AG04449 (cell line): Measurements from ENCODE around the gene YDJC.
"Not testable (repeated sequence)": the region's sequence is repeated elsewhere in the genome, so short reads cannot be mapped to it uniquely, and the experiment has no call there.

ENCODE experiments used
- CTCF ChIA-PET: fragments of 350-600 bp; formaldehyde crosslinking; extraction: SDS; loops from one replicate; lab custom pipeline; 2021; ENCODE audit warnings: antibody characterized with exemption; lab: Yijun Ruan, JAX
- POLR2A ChIA-PET: fragments of 400-600, 350-600 bp; formaldehyde crosslinking; extraction: SDS; loops from one replicate; lab custom pipeline; 2020; ENCODE audit warnings: antibody characterized with exemption, inconsistent platforms; lab: Yijun Ruan, JAX
- DNase-seq: peaks from one replicate; pipeline ENCODE4 v3.0.0-alpha.2; 2010; ENCODE audit warnings: low read depth, low spot score
- H3K4me3 ChIP-seq: 2 replicates; pipeline ENCODE4 v1.5.1; 2011; ENCODE audit warnings: low read depth, mild to moderate bottlenecking, control low read depth, low read length
- TF ChIP-seq, protein P1 (sequence below): IDR thresholded peaks from one replicate; pipeline ENCODE4 v1.5.1; 2011; ENCODE audit warnings: mild to moderate bottlenecking, moderate library complexity, low read length, control low read depth, inconsistent platforms; ENCODE audit not compliant: insufficient read depth; ENCODE audit errors: missing control alignments

Gene YDJC

GRCh38 chr22:21639359-21639758 lies 9.5 kb upstream of the YDJC start:
- TF ChIP-seq, protein P1, sequence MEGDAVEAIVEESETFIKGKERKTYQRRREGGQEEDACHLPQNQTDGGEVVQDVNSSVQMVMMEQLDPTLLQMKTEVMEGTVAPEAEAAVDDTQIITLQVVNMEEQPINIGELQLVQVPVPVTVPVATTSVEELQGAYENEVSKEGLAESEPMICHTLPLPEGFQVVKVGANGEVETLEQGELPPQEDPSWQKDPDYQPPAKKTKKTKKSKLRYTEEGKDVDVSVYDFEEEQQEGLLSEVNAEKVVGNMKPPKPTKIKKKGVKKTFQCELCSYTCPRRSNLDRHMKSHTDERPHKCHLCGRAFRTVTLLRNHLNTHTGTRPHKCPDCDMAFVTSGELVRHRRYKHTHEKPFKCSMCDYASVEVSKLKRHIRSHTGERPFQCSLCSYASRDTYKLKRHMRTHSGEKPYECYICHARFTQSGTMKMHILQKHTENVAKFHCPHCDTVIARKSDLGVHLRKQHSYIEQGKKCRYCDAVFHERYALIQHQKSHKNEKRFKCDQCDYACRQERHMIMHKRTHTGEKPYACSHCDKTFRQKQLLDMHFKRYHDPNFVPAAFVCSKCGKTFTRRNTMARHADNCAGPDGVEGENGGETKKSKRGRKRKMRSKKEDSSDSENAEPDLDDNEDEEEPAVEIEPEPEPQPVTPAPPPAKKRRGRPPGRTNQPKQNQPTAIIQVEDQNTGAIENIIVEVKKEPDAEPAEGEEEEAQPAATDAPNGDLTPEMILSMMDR: no peak
- ChIA-PET POLR2A (no interaction called here), CTCF (interaction anchor here (1.1 to 2.5 kb wide), 3 partner anchors 9 to 11 kb away, joined by 4 to 10 read pairs (median 7); partner anchors contain the start of gene YDJC)
- H3K4me3 ChIP-seq: no peak overlapping the region
- DNase-seq: no peak

GRCh38 chr22:21637450-21637849 lies 7.6 kb upstream of the YDJC start:
- H3K4me3 ChIP-seq, DNase-seq, POLR2A ChIA-PET: not testable (repeated sequence)
- CTCF ChIA-PET: interaction anchor here (1.3 to 1.5 kb wide), 2 partner anchors 8 to 10 kb away, joined by 3 to 6 read pairs; no protein-coding TSS in a partner anchor

DNA sequence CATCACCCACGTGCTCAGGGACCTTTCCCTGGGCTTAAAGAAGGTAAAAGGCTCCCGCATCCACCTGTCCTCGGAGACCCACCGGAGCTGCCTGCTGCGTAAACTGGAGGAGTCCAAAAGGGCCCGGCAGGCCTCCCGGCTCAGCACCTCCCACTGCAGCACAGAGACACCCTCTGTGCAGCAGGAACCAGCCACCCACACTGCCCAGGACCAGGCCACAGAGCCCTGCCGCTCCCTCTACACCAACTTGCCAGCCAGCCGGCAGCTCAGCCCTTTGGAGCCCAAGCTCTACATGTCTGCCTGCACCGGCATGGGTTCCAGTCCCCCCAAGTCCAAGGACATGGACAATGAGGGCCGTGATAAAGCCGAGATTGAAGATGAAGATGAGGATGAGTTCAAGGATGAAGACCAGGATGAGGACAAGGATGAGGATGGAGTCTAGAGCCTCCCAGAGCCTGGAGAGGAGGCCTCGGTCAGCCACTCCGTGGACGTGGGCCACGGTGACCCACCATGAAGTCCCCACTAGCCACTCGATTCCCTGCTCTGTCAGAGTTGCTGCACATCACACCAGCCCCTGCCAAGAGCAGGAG lies 6.9 kb upstream of the YDJC start:
- DNase-seq: no peak
- ChIA-PET POLR2A (no interaction called here), CTCF (interaction anchor here (1.3 to 1.5 kb wide), 2 partner anchors 9 to 10 kb away, joined by 3 to 6 read pairs; no protein-coding TSS in a partner anchor)
- TF ChIP-seq, protein P1: no peak
- H3K4me3 ChIP-seq: no peak overlapping the region

DNA sequence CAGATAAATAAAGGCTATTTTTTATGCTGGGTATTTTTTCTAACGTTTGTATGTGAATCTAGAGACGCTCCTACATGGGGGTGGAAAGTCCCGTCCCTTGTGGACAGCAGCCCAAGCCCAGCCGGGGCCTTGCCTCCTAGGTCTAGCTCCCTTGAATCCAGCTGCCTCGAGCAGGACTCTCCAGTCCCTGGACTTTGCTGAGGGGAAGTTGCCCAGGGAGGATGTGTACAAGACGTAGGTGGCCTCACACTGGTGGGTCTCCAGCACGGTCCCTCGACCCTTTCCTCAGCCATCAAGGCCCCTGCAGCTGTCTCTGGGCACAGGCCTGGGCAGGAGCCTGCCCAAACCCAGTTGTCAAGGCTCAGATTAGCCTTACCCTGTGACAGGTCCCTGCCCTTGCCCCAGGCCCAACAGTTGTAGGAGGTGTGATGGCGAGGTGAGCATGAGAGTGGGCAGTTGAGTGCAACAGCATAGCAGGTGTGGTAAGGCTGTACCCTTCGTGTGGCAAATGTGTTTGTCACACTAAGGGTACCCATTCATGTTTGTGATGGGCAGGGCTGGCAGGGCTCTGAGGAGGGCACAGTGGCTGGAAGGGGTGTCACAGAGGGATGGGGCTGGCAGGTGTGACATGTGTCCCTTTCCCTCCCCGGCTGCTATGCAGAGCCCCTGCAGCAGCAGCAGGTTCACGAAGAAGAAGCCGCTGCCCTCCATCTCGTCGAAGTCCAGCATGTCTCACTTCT lies 6.1 kb upstream of the YDJC start:
- TF ChIP-seq, protein P1: no peak
- ChIA-PET CTCF (interaction anchor here (12.1 kb wide), 1 partner anchor 8 kb away, joined by 158 read pairs; the partner anchor contains the start of gene SDF2L1), POLR2A (no interaction called here)
- no peak overlapping the region for H3K4me3 ChIP-seq
- DNase-seq: no peak

- CTCF ChIA-PET: interaction anchor here (12.1 kb wide), 1 partner anchor 9 kb away, joined by 158 read pairs; the partner anchor contains the start of gene SDF2L1
- POLR2A ChIA-PET: no interaction called here
- no peak for DNase-seq
- H3K4me3 ChIP-seq: no peak overlapping the region
- TF ChIP-seq, protein P1: no peak
Measured at GRCh38 chr22:21634844-21635243, 5.0 kb upstream of the YDJC start.

GRCh38 chr22:21634081-21634480 lies 4.3 kb upstream of the YDJC start:
- POLR2A ChIA-PET: no interaction called here
- DNase-seq: no peak
- TF ChIP-seq, protein P1: no peak

More at GRCh38 chr22:21634081-21634480, 4.3 kb upstream of the YDJC start:
- CTCF ChIA-PET: interaction anchor here (12.1 kb wide), 1 partner anchor 10 kb away, joined by 158 read pairs; the partner anchor contains the start of gene SDF2L1
- H3K4me3 ChIP-seq: no peak overlapping the region
